ENCODE results near the gene EPB41L2.
"Not testable (repeated sequence)": the region's sequence is repeated elsewhere in the genome, so short reads cannot be mapped to it uniquely, and the experiment has no call there.

Gene EPB41L2

GRCh38 chr6:130829333-130829910 is 233.6 kb downstream of the EPB41L2 start:
- peak in 1 of 2 donors; percentile 36 for DNase-seq

- no peak for DNase-seq
These were observed 235.5 kb downstream of the EPB41L2 start, which contains the start of gene SMLR1 for GRCh38 chr6:130827247-130828149. SMLR1 (plus strand) TSS chr6:130827406; CDS start chr6:130827414, 8 bp downstream.

- DNase-seq: no peak
These were observed 236.4 kb downstream of the EPB41L2 start for GRCh38 chr6:130826442-130827246.

- no peak for DNase-seq
These were observed 237.1 kb downstream of the EPB41L2 start for GRCh38 chr6:130825772-130826441.

GRCh38 chr6:130824978-130825694 is 237.9 kb downstream of the EPB41L2 start:
- no peak for DNase-seq

- DNase-seq: no peak
These were observed 240.3 kb downstream of the EPB41L2 start for GRCh38 chr6:130822736-130823135.

GRCh38 chr6:130815200-130816071 is 247.6 kb downstream of the EPB41L2 start:
- DNase-seq: no peak

- DNase-seq: no peak
These were observed 248.5 kb downstream of the EPB41L2 start for GRCh38 chr6:130814506-130814905.

GRCh38 chr6:130811932-130812331 is 251.1 kb downstream of the EPB41L2 start:
- no peak for DNase-seq

GRCh38 chr6:130810307-130811030 is 252.6 kb downstream of the EPB41L2 start:
- DNase-seq: no peak

GRCh38 chr6:130801368-130801767 is 261.7 kb downstream of the EPB41L2 start:
- not testable (repeated sequence) for DNase-seq

GRCh38 chr6:130797061-130797460 is 266.0 kb downstream of the EPB41L2 start:
- no peak for DNase-seq

- DNase-seq: no peak
These were observed 266.6 kb downstream of the EPB41L2 start for GRCh38 chr6:130796313-130796905.

GRCh38 chr6:130794738-130795137 is 268.3 kb downstream of the EPB41L2 start:
- DNase-seq: no peak

- no peak for DNase-seq
These were observed 268.9 kb downstream of the EPB41L2 start for GRCh38 chr6:130794010-130794697.
